MCF 10A (cell line): ENCODE results near the gene LGALS9. TPM values are rescaled to one million over a fixed set of nuclear protein-coding genes. Genes with fewer than 3 reads are reported as not detected.

Experiments
- BruUV-seq: library from RNA; stranded (reverse); fragments of 400-500 nt; replicated peaks from 2 replicates; lab custom pipeline; 2021; lab: Mats Ljungman, UMichigan
- CTCF ChIA-PET: fragments of 300-600 bp; sonication (Branson Sonifier 250); formaldehyde crosslinking; extraction: SDS; loops from one replicate; lab custom pipeline; 2021; ENCODE audit warnings: antibody characterized with exemption, inconsistent platforms; lab: Yijun Ruan, JAX
- POLR2A ChIA-PET: fragments of 300-600, 350-650 bp; sonication (Branson Sonifier 250); formaldehyde crosslinking; extraction: SDS; loops from one replicate; lab custom pipeline; 2020; ENCODE audit warnings: antibody characterized with exemption, inconsistent platforms; lab: Yijun Ruan, JAX
- DNase-seq: peaks from one replicate; pipeline ENCODE4 v3.0.0-alpha.2; 2018; ENCODE audit not compliant: unreplicated experiment
- H3K27ac Mint-ChIP-seq: one replicate; pipeline ENCODE4 v1.8.0; 2022; ENCODE audit warnings: mild to moderate bottlenecking, low read depth, mixed read lengths; ENCODE audit not compliant: unreplicated experiment
- H3K27me3 Mint-ChIP-seq: one replicate; pipeline ENCODE4 v1.8.0; 2022; ENCODE audit warnings: mixed read lengths; ENCODE audit not compliant: insufficient read depth, unreplicated experiment
- H3K36me3 Mint-ChIP-seq: one replicate; pipeline ENCODE4 v1.8.0; 2022; ENCODE audit warnings: mild to moderate bottlenecking, moderate library complexity, mixed read lengths; ENCODE audit not compliant: insufficient read depth, unreplicated experiment
- H3K4me1 Mint-ChIP-seq: one replicate; pipeline ENCODE4 v1.8.0; 2022; ENCODE audit warnings: mixed read lengths; ENCODE audit not compliant: insufficient read depth, unreplicated experiment
- H3K4me3 Mint-ChIP-seq: one replicate; pipeline ENCODE4 v1.8.0; 2022; ENCODE audit warnings: mild to moderate bottlenecking, moderate library complexity, mixed read lengths; ENCODE audit not compliant: unreplicated experiment
- H3K9me3 Mint-ChIP-seq: one replicate; pipeline ENCODE4 v1.8.0; 2022; ENCODE audit warnings: mixed read lengths; ENCODE audit not compliant: unreplicated experiment
- CTCF ChIP-seq: fragments of 200-600 bp; IDR thresholded peaks from one replicate; pipeline ENCODE4 v1.8.0; 2022; ENCODE audit warnings: antibody characterized with exemption, mild to moderate bottlenecking; ENCODE audit not compliant: unreplicated experiment
- intact Hi-C: fragments of 100-400 bp; cut with micrococcal nuclease; formaldehyde crosslinking; loops from 2 replicates; pipeline ENCODE4 v1.14.1; 2022
- total RNA-seq: library from RNA; stranded (reverse); gene quantifications from 2 replicates; pipeline ENCODE4 v1.2.3, GENCODE V29; 2022

The LGALS9 gene
- total RNA-seq, 1 experiment from 2014 or later = 0.54 TPM

- DNase-seq = no peak
- Mint-ChIP-seq H3K4me1 (peaks cover 5% of the 10 kb centered on the region), H3K27ac (peak overlapping the region; percentile 37), H3K4me3 (no peak overlapping the region), H3K36me3 (peaks cover 6% of the 10 kb centered on the region), H3K27me3 (no peaks in the 10 kb centered on the region), H3K9me3 (no peaks in the 10 kb centered on the region)
- CTCF ChIA-PET = interaction anchor here (6.6 to 26.4 kb wide), 3 partner anchors 11 to 144 kb away, joined by 63 to 580 read pairs (median 97); no protein-coding TSS in a partner anchor
- POLR2A ChIA-PET = no interaction called here
- no peak for TF ChIP-seq CTCF
- intact Hi-C loops = no loop called here
- no TSS peak for BruUV-seq
Observed at GRCh38 chr17:27612160-27612770, 18.7 kb upstream of the LGALS9 start.

DNA sequence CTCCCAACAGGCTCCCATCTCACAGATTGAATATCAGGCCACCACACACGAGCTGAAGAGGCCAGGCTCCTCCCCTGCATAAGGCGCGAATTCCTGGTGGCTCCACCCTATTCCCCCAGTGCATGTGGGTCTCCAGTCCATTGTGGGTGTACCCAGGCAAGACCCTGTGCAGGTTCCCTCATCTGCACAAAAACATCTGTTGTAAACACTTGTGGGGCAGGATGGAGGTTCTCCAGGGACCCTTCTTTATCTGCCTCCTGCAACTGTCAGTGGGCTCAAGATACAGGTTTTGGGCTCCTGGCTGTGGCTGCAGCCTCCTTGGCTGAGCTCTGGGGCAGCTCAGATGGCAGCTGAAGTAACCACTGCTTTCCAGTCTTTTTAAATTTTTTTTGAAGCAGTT lies 17.6 kb upstream of the LGALS9 start:
- intact Hi-C loops = no loop called here
- Mint-ChIP-seq H3K27ac (no peak overlapping the region), H3K4me1 (peaks cover 5% of the 10 kb centered on the region), H3K4me3 (no peak overlapping the region), H3K36me3 (peaks cover 6% of the 10 kb centered on the region), H3K9me3 (no peaks in the 10 kb centered on the region), H3K27me3 (no peaks in the 10 kb centered on the region)
- BruUV-seq = no TSS peak
- POLR2A ChIA-PET = interaction anchor here (0.6 kb wide), 1 partner anchor 74 kb away, joined by 3 read pairs; no protein-coding TSS in a partner anchor
- CTCF ChIA-PET = interaction anchor here (1.9 to 26.4 kb wide), 3 partner anchors 12 to 143 kb away, joined by 11 to 580 read pairs (median 97); no protein-coding TSS in a partner anchor
- TF ChIP-seq CTCF = no peak
- DNase-seq = no peak

- H3K9me3 Mint-ChIP-seq = no peaks in the 10 kb centered on the region
- H3K36me3 Mint-ChIP-seq = peaks cover 6% of the 10 kb centered on the region
- no peak overlapping the region for H3K4me3 Mint-ChIP-seq
- H3K27me3 Mint-ChIP-seq = no peaks in the 10 kb centered on the region
- intact Hi-C loops = no loop called here
- no peak overlapping the region for H3K27ac Mint-ChIP-seq
- no TSS peak for BruUV-seq
- H3K4me1 Mint-ChIP-seq = peaks cover 5% of the 10 kb centered on the region
- TF ChIP-seq CTCF = no peak
- DNase-seq = no peak
- ChIA-PET CTCF (interaction anchor here (0.6 to 26.4 kb wide), 7 partner anchors 14 to 261 kb away, joined by 3 to 580 read pairs (median 3); no protein-coding TSS in a partner anchor), POLR2A (no interaction called here)
Observed at GRCh38 chr17:27615121-27615520, 15.9 kb upstream of the LGALS9 start.

DNA sequence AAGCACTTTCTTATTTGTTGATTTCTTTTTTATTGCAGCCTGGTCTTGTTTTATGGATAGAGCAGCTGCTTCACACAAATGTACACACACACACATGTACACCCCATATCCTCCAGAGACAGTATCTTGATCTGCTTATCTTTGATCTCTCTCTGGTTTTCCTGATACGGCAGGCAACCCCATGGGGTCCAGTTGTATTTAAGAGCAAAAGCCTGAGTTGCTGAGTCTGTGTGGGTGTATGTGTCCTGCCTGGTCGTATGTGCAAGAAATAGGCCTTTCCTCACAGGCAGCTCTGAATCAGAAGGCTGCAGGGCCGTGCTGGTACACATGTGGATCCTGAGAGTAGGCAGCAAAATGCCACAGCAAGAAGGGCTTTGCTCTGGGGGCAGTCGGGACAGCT lies 14.6 kb upstream of the LGALS9 start:
- intact Hi-C loops = no loop called here
- no peak for DNase-seq
- no peaks in the 10 kb centered on the region for H3K9me3 Mint-ChIP-seq
- BruUV-seq = no TSS peak
- no peaks in the 10 kb centered on the region for H3K27me3 Mint-ChIP-seq
- TF ChIP-seq CTCF = no peak
- peaks cover 5% of the 10 kb centered on the region for H3K4me1 Mint-ChIP-seq
- ChIA-PET POLR2A (interaction anchor here (0.7 kb wide), 1 partner anchor 327 kb away, joined by 3 read pairs; no protein-coding TSS in a partner anchor), CTCF (interaction anchor here (0.6 to 26.4 kb wide), 4 partner anchors 15 to 491 kb away, joined by 3 to 580 read pairs (median 50); no protein-coding TSS in a partner anchor)
- H3K4me3 Mint-ChIP-seq = no peak overlapping the region
- H3K27ac Mint-ChIP-seq = no peak overlapping the region
- peaks cover 6% of the 10 kb centered on the region for H3K36me3 Mint-ChIP-seq
